Panc1 (cell line): ENCODE measurements around the gene ADGRD1. TPM values are rescaled to one million over a fixed set of nuclear protein-coding genes. Genes with fewer than 3 reads are reported as not detected.

ENCODE experiments used
- ATAC-seq: fragments of 200-7000 bp; cut with Tn5 transposase; 2 replicates; pipeline ENCODE4 v1.9.1; 2020; ENCODE audit warnings: mild to moderate bottlenecking, moderate library complexity
- BruUV-seq: library from RNA; stranded (reverse); fragments of 400-500 nt; replicated peaks from 2 replicates; lab custom pipeline; 2021; lab: Mats Ljungman, UMichigan
- CTCF ChIA-PET: fragments of 300-600 bp; sonication (Branson Sonifier 250); formaldehyde crosslinking; loops from one replicate; lab custom pipeline; 2022; ENCODE audit warnings: antibody characterized with exemption; lab: Charles Lee
- POLR2A ChIA-PET: fragments of 300-600 bp; sonication (Branson Sonifier 250); formaldehyde crosslinking; loops from one replicate; lab custom pipeline; 2022; ENCODE audit warnings: antibody characterized with exemption; lab: Charles Lee
- DNase-seq: peaks from one replicate; pipeline ENCODE4 v3.0.0-alpha.2; 2010; ENCODE audit warnings: low read depth, low spot score
- H3K27ac ChIP-seq: 2 replicates; pipeline ENCODE4 v1.5.1; 2011; ENCODE audit warnings: mild to moderate bottlenecking, low read length, inconsistent platforms
- H3K27me3 ChIP-seq: fragments of 200-500 bp; sonication (Bioruptor generic); 2 replicates; pipeline ENCODE4 v1.6.0; 2014; ENCODE audit warnings: low read length, inconsistent platforms; ENCODE audit not compliant: control insufficient read depth, insufficient read depth
- H3K36me3 ChIP-seq: fragments of 200-500 bp; sonication (Bioruptor generic); 2 replicates; pipeline ENCODE4 v1.5.1; 2014; ENCODE audit warnings: inconsistent platforms, mild to moderate bottlenecking, low read length, moderate library complexity; ENCODE audit not compliant: control insufficient read depth, insufficient read depth
- H3K4me1 ChIP-seq: 2 replicates; pipeline ENCODE4 v1.5.1; 2011; ENCODE audit warnings: inconsistent platforms, mild to moderate bottlenecking, low read length, moderate library complexity; ENCODE audit not compliant: control insufficient read depth, insufficient read depth
- H3K4me3 ChIP-seq, 2 experiments: 2 replicates each; pipeline ENCODE4 v1.5.1; 2011 to 2012; ENCODE audit warnings: low read depth in 2 of 2, low read length in 2 of 2, mild to moderate bottlenecking in 2 of 2, inconsistent platforms in 1 of 2, moderate library complexity in 1 of 2
- H3K9me3 ChIP-seq: fragments of 200-500 bp; sonication (Bioruptor generic); 2 replicates; pipeline ENCODE4 v1.5.1; 2014; ENCODE audit warnings: low read depth, mild to moderate bottlenecking, inconsistent platforms, low read length, moderate library complexity; ENCODE audit not compliant: control insufficient read depth, insufficient read depth
- POLR2AphosphoS5 ChIP-seq: IDR thresholded peaks from 2 replicates; pipeline ENCODE4 v1.6.1; 2012; ENCODE audit warnings: mild to moderate bottlenecking, low read depth, low read length, moderate library complexity
- SIN3A ChIP-seq: IDR thresholded peaks from 2 replicates; pipeline ENCODE4 v1.6.1; 2012; ENCODE audit warnings: low read depth, mild to moderate bottlenecking, low read length, moderate library complexity, borderline replicate concordance; ENCODE audit not compliant: insufficient read depth
- TCF7L2 ChIP-seq: IDR thresholded peaks from 2 replicates; pipeline ENCODE4 v1.6.1; 2011; ENCODE audit warnings: mild to moderate bottlenecking, low read depth, low read length, inconsistent platforms
- in situ Hi-C: cut with HindIII; loops from 2 replicates; pipeline ENCODE4 v1.10.0; 2016; ENCODE audit warnings: low sequenced_read_pairs, low pct_unique_long_range_greater_than_20kb
- intact Hi-C: fragments of 100-400 bp; cut with micrococcal nuclease; formaldehyde crosslinking; loops from one replicate; pipeline ENCODE4 v1.10.0; 2022; ENCODE audit not compliant: unreplicated experiment
- total RNA-seq: library from RNA; stranded (reverse); gene quantifications from one replicate; pipeline ENCODE4 v1.2.1, GENCODE V29; 2021; ENCODE audit not compliant: unreplicated experiment
- TF ChIP-seq, protein P1 (sequence below): fragments of 450-650 bp; IDR thresholded peaks from 2 replicates; pipeline ENCODE4 v1.5.1; 2017; ENCODE audit warnings: mild to moderate bottlenecking
- TF ChIP-seq, protein P2 (sequence below), 2 experiments: IDR thresholded peaks; 2 replicates each; pipeline ENCODE4 v1.6.1; 2011 to 2012; ENCODE audit warnings: low read depth in 2 of 2, control low read depth in 1 of 2, low read length in 1 of 2, mild to moderate bottlenecking in 1 of 2, moderate library complexity in 1 of 2; ENCODE audit not compliant: insufficient read depth in 1 of 2

The ADGRD1 gene
- total RNA-seq, 1 experiment from 2014 or later, result 0.21 TPM

DNA sequence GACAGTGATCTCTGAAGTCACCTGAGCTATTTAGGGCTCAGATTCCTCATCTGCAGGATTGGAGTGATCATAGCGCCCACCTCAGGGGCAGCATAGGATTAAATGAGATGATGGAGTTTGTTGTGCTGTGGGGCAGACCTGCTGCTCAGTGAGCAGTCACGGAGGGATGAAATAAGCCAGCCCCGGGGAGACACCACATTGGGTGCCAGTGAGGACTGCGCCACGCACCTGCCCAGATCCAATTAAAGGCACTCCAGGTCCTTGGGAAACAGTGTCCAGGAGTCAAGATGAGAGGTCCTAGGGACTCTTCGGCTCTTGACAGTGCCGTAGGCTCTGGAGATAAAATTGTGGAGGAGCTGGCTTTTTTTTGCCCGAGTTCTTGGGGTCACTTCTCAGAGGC, 166.2 kb downstream of the ADGRD1 start:
- Histone ChIP-seq H3K4me1 (no peaks in the 10 kb centered on the region), H3K36me3 (no peaks in the 10 kb centered on the region), H3K9me3 (no peaks in the 10 kb centered on the region), H3K4me3 (no peak overlapping the region), H3K27ac (no peak overlapping the region), H3K27me3 (peaks cover 2% of the 10 kb centered on the region; the same call in 1 of the 2 replicates)
- intact Hi-C loops, result no loop called here
- TF ChIP-seq, protein P1, sequence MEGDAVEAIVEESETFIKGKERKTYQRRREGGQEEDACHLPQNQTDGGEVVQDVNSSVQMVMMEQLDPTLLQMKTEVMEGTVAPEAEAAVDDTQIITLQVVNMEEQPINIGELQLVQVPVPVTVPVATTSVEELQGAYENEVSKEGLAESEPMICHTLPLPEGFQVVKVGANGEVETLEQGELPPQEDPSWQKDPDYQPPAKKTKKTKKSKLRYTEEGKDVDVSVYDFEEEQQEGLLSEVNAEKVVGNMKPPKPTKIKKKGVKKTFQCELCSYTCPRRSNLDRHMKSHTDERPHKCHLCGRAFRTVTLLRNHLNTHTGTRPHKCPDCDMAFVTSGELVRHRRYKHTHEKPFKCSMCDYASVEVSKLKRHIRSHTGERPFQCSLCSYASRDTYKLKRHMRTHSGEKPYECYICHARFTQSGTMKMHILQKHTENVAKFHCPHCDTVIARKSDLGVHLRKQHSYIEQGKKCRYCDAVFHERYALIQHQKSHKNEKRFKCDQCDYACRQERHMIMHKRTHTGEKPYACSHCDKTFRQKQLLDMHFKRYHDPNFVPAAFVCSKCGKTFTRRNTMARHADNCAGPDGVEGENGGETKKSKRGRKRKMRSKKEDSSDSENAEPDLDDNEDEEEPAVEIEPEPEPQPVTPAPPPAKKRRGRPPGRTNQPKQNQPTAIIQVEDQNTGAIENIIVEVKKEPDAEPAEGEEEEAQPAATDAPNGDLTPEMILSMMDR, result no peak
- no peak for TF ChIP-seq POLR2AphosphoS5
- TF ChIP-seq SIN3A, result no peak
- TF ChIP-seq TCF7L2, result no peak
- TF ChIP-seq, protein P2, sequence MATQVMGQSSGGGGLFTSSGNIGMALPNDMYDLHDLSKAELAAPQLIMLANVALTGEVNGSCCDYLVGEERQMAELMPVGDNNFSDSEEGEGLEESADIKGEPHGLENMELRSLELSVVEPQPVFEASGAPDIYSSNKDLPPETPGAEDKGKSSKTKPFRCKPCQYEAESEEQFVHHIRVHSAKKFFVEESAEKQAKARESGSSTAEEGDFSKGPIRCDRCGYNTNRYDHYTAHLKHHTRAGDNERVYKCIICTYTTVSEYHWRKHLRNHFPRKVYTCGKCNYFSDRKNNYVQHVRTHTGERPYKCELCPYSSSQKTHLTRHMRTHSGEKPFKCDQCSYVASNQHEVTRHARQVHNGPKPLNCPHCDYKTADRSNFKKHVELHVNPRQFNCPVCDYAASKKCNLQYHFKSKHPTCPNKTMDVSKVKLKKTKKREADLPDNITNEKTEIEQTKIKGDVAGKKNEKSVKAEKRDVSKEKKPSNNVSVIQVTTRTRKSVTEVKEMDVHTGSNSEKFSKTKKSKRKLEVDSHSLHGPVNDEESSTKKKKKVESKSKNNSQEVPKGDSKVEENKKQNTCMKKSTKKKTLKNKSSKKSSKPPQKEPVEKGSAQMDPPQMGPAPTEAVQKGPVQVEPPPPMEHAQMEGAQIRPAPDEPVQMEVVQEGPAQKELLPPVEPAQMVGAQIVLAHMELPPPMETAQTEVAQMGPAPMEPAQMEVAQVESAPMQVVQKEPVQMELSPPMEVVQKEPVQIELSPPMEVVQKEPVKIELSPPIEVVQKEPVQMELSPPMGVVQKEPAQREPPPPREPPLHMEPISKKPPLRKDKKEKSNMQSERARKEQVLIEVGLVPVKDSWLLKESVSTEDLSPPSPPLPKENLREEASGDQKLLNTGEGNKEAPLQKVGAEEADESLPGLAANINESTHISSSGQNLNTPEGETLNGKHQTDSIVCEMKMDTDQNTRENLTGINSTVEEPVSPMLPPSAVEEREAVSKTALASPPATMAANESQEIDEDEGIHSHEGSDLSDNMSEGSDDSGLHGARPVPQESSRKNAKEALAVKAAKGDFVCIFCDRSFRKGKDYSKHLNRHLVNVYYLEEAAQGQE (IDR thresholded peaks at IDR 0.05; ENCODE audit: insufficient read depth in 1 of 2, low read depth in 2 of 2, low read length in 1 of 2), result no peak
- in situ Hi-C loops, result no loop called here
- DNase-seq (no peak), ATAC-seq (no peak)
- BruUV-seq, result no TSS peak
- POLR2A ChIA-PET, result no interaction called here
- CTCF ChIA-PET, result no interaction called here

- intact Hi-C loops (no loop called here), in situ Hi-C loops (no loop called here)
- no peak overlapping the region for H3K27ac ChIP-seq
- no peak overlapping the region for H3K4me3 ChIP-seq
- ChIA-PET POLR2A (no interaction called here), CTCF (no interaction called here)
- no peaks in the 10 kb centered on the region for H3K36me3 ChIP-seq
- H3K9me3 ChIP-seq, result no peaks in the 10 kb centered on the region
- TF ChIP-seq POLR2AphosphoS5 (no peak), TCF7L2 (no peak), SIN3A (no peak)
- TF ChIP-seq, protein P1, result no peak
- TF ChIP-seq, protein P2 (IDR thresholded peaks at IDR 0.05; ENCODE audit: insufficient read depth in 1 of 2, low read depth in 2 of 2, low read length in 1 of 2), result no peak
- ATAC-seq, result no peak
- H3K27me3 ChIP-seq, result peaks cover 2% of the 10 kb centered on the region
- H3K4me1 ChIP-seq, result no peaks in the 10 kb centered on the region
- no TSS peak for BruUV-seq
- no peak for DNase-seq
These were observed 167.1 kb downstream of the ADGRD1 start for GRCh38 chr12:131120831-131121271.
